CD14-positive monocyte (primary cell): Measurements from ENCODE around the gene SFMBT2. TPM values are rescaled to one million over a fixed set of nuclear protein-coding genes. Genes with fewer than 3 reads are reported as not detected.

Experiments
- DNase-seq, 3 donors: peaks; one replicate each; pipeline ENCODE4 v3.0.0-alpha.2; 2011 to 2022
- H2AFZ ChIP-seq: 2 replicates; pipeline ENCODE4 v1.6.0; 2012; ENCODE audit warnings: mild to moderate bottlenecking, low read depth, low read length, inconsistent platforms; ENCODE audit not compliant: insufficient read depth, poor library complexity, severe bottlenecking
- H3K27ac ChIP-seq, 2 donors: 1 replicate in 1 of 2; 2 replicates in 1 of 2; pipeline ENCODE4 v1.5.1; 2012 to 2013; ENCODE audit warnings: low read length in 2 of 2, control low read depth in 1 of 2, inconsistent platforms in 1 of 2, low read depth in 1 of 2, mild to moderate bottlenecking in 1 of 2
- H3K27me3 ChIP-seq, 2 donors: one replicate each; pipeline versions ENCODE4 v1.6.0 to v1.6.1; 2011 to 2013; ENCODE audit warnings: low read length in 2 of 2; ENCODE audit not compliant: control insufficient read depth in 2 of 2, insufficient read depth in 2 of 2
- H3K36me3 ChIP-seq, 2 donors: replicated peaks in 1 of 2; 1 replicate in 1 of 2; 2 replicates in 1 of 2; pipeline versions ENCODE4 v1.5.1 to v1.6.1; 2012 to 2013; ENCODE audit warnings: low read length in 2 of 2, control low read depth in 1 of 2, inconsistent platforms in 1 of 2, mild to moderate bottlenecking in 1 of 2; ENCODE audit not compliant: insufficient read depth in 2 of 2, control insufficient read depth in 1 of 2
- H3K4me1 ChIP-seq, 2 donors: 1 replicate in 1 of 2; 2 replicates in 1 of 2; pipeline versions ENCODE4 v1.5.1 to v1.6.1; 2012 to 2013; ENCODE audit warnings: low read length in 2 of 2, control low read depth in 1 of 2, inconsistent platforms in 1 of 2, mild to moderate bottlenecking in 1 of 2, moderate library complexity in 1 of 2; ENCODE audit not compliant: insufficient read depth in 2 of 2, control insufficient read depth in 1 of 2
- H3K4me2 ChIP-seq: replicated peaks from 2 replicates; pipeline ENCODE3; 2012; ENCODE audit warnings: low read length, moderate library complexity, mild to moderate bottlenecking; ENCODE audit not compliant: poor library complexity, severe bottlenecking; ENCODE audit errors: extremely low read depth
- H3K4me3 ChIP-seq, 3 experiments: fragments of 200-600 bp in 1 of 3; sonication (generic) in 1 of 3; replicated peaks in 1 of 3; 1 replicate in 2 of 3; 2 replicates in 1 of 3; pipeline ENCODE4 v1.5.1; 2011 to 2013; ENCODE audit warnings: low read length in 3 of 3, mild to moderate bottlenecking in 3 of 3, control low read depth in 2 of 3, low read depth in 2 of 3, inconsistent platforms in 1 of 3, moderate library complexity in 1 of 3
- H3K79me2 ChIP-seq: 2 replicates; pipeline ENCODE4 v1.6.0; 2012; ENCODE audit warnings: mild to moderate bottlenecking, control low read depth, inconsistent platforms, low read length, moderate library complexity; ENCODE audit not compliant: insufficient read depth
- H3K9ac ChIP-seq: 2 replicates; pipeline ENCODE4 v1.6.0; 2017; ENCODE audit warnings: low read length, mild to moderate bottlenecking; ENCODE audit not compliant: insufficient read depth, poor library complexity, severe bottlenecking
- H3K9me3 ChIP-seq, 2 donors: replicated peaks in 1 of 2; 1 replicate in 1 of 2; 2 replicates in 1 of 2; pipeline versions ENCODE4 v1.5.1 to v1.6.1; 2012 to 2013; ENCODE audit warnings: low read length in 2 of 2, control low read depth in 1 of 2; ENCODE audit not compliant: control insufficient read depth in 1 of 2, insufficient read depth in 1 of 2
- H4K20me1 ChIP-seq: 2 replicates; pipeline ENCODE4 v1.6.0; 2012; ENCODE audit warnings: mild to moderate bottlenecking, low read length, control low read depth, moderate library complexity; ENCODE audit not compliant: insufficient read depth
- H3K27ac Mint-ChIP-seq, 7 donors: one replicate each; pipeline ENCODE4 v1.8.0; 2020; ENCODE audit warnings: mild to moderate bottlenecking in 7 of 7, mixed read lengths in 7 of 7, moderate library complexity in 6 of 7, inconsistent platforms in 2 of 7
- H3K27me3 Mint-ChIP-seq, 3 donors: one replicate each; pipeline ENCODE4 v1.8.0; 2021 to 2022; ENCODE audit warnings: low read depth in 3 of 3, mild to moderate bottlenecking in 3 of 3, mixed read lengths in 3 of 3, moderate library complexity in 3 of 3, inconsistent platforms in 1 of 3
- H3K36me3 Mint-ChIP-seq, 2 donors: one replicate each; pipeline ENCODE4 v1.8.0; 2020; ENCODE audit warnings: mixed read lengths in 2 of 2, inconsistent platforms in 1 of 2, mild to moderate bottlenecking in 1 of 2
- H3K4me1 Mint-ChIP-seq: one replicate; pipeline ENCODE4 v1.8.0; 2020; ENCODE audit warnings: mild to moderate bottlenecking, mixed read lengths
- H3K4me3 Mint-ChIP-seq, 2 donors: one replicate each; pipeline ENCODE4 v1.8.0; 2020; ENCODE audit warnings: mild to moderate bottlenecking in 2 of 2, mixed read lengths in 2 of 2, moderate library complexity in 1 of 2
- H3K9me3 Mint-ChIP-seq, 7 donors: one replicate each; pipeline ENCODE4 v1.8.0; 2020 to 2022; ENCODE audit warnings: mixed read lengths in 7 of 7, mild to moderate bottlenecking in 6 of 7, moderate library complexity in 6 of 7, inconsistent platforms in 2 of 7
- CTCF ChIP-seq: fragments of 200-600 bp; IDR thresholded peaks from one replicate; pipeline ENCODE4 v1.8.0; 2022; ENCODE audit warnings: antibody characterized with exemption, mild to moderate bottlenecking
- WGBS: methylation state at CpG from one replicate; pipeline ENCODE4 v1.1.5; 2013; ENCODE audit warnings: missing lambda C conversion rate; ENCODE audit not compliant: insufficient coverage; 5-methylcytosine and 5-hydroxymethylcytosine counted together
- intact Hi-C, 2 donors: fragments of 100-400 bp; cut with micrococcal nuclease; formaldehyde crosslinking; loops; one replicate each; pipeline versions ENCODE4 v1.15.0 to v1.15.1; 2023
- polyA minus RNA-seq: library from RNA; depleted of rRNA, polyadenylated mRNA; stranded (reverse); fragments of >200 nt; gene quantifications from 2 replicates; pipeline ENCODE4 v1.2.3, GENCODE V29; 2012
- polyA plus RNA-seq, 3 donors: library from polyadenylated mRNA; depleted of rRNA in 1 of 3; unstranded in 2 of 3; stranded (reverse) in 1 of 3; fragments of 300-500 nt in 2 of 3; fragments of >200 nt in 1 of 3; fragmentation: Illumina TruSeq in 2 of 3; gene quantifications; 1 replicate in 2 of 3; 2 replicates in 1 of 3; pipeline ENCODE4 v1.2.3, GENCODE V29; 2012 to 2021
- total RNA-seq, 12 experiments: library from RNA in 1 of 12; stranded (reverse) in 1 of 12; fragments of 120-200 nt in 1 of 12; gene quantifications; one replicate each; pipeline ENCODE4 v1.2.4 and lab custom pipeline; 2013 to 2026; ENCODE audit warnings: mixed read lengths in 6 of 12, inconsistent platforms in 1 of 12

Gene SFMBT2
- total RNA-seq (2013) = 9.0 TPM
- polyA plus RNA-seq (10 to 100 TPM in 1 of 3 donors, 1 to 10 TPM in 1, under 1 TPM in 1; 0.53 to 10.9 (median 1.6) TPM), polyA minus RNA-seq (6.1 and 7.6 TPM in 2 replicates), total RNA-seq (lab: John Stamatoyannopoulos, UW) (58.7 to 274 (median 101) reads per million in 11 experiments)

- Histone ChIP-seq H3K9me3 (no peaks in the 10 kb centered on the region), H3K27ac (no peak within 1 kb of the TSS), H3K4me2 (peak within 1 kb of the TSS; percentile 98), H4K20me1 (no peaks in the 10 kb centered on the region), H3K27me3 (peaks cover 17 to 39% of the 10 kb centered on the region in 2 donors), H3K36me3 (no peaks in the 10 kb centered on the region), H3K4me1 (peaks cover 49 to 61% of the 10 kb centered on the region in 2 donors), H3K9ac (peak within 1 kb of the TSS; percentile 71), H3K79me2 (peaks cover 51% of the 10 kb centered on the region), H2AFZ (peak within 1 kb of the TSS; percentile 85), H3K4me3 (peak within 1 kb of the TSS; percentile 76 to 91 (median 81))
- peak; percentile 60 to 70 (median 66) for DNase-seq
- Mint-ChIP-seq H3K4me1 (peaks cover 52% of the 10 kb centered on the region), H3K27me3 (peaks cover 31 to 63% (median 57%) of the 10 kb centered on the region in 3 donors), H3K4me3 (peak within 1 kb of the TSS; percentile 98), H3K9me3 (peaks cover 0 to 14% (median 5%) of the 10 kb centered on the region in 7 donors), H3K27ac (peak within 1 kb of the TSS; percentile 25 to 88 (median 58)), H3K36me3 (peaks cover 0 to 4% of the 10 kb centered on the region in 2 donors)
- TF ChIP-seq CTCF = no peak
- intact Hi-C loops = loop anchor here (5.0 to 10.0 kb wide), 6 partner anchors 146 to 746 kb away; no protein-coding TSS in a partner anchor
- WGBS = under 1% methylated on average over 52 of the region's 66 CpGs
Observed at GRCh38 chr10:7410862-7411670, at the start of gene SFMBT2. Gene SFMBT2 (minus strand): TSS chr10:7411034. CDS start chr10:7381898, 29,136 bp downstream.

GRCh38 chr10:7460006-7460405 lies 49.2 kb upstream of the SFMBT2 start:
- WGBS = 97% methylated on average over 3 of the region's 6 CpGs
- Histone ChIP-seq H3K4me3 (no peak overlapping the region), H3K27ac (no peak overlapping the region), H2AFZ (no peak overlapping the region), H3K4me2 (no peak overlapping the region), H3K4me1 (peaks cover 20 to 21% of the 10 kb centered on the region in 2 donors), H3K9ac (no peak overlapping the region), H3K9me3 (no peaks in the 10 kb centered on the region), H4K20me1 (no peaks in the 10 kb centered on the region), H3K79me2 (no peaks in the 10 kb centered on the region), H3K27me3 (no peaks in the 10 kb centered on the region), H3K36me3 (no peaks in the 10 kb centered on the region)
- peaks cover 0 to 3% (median 0%) of the 10 kb centered on the region in 7 donors for H3K9me3 Mint-ChIP-seq
- peak overlapping the region in 1 of 7 donors; percentile 42 for H3K27ac Mint-ChIP-seq
- intact Hi-C loops = no loop called here
- no peaks in the 10 kb centered on the region for H3K36me3 Mint-ChIP-seq
- H3K27me3 Mint-ChIP-seq = peaks cover 0 to 5% (median 0%) of the 10 kb centered on the region in 3 donors
- no peak for TF ChIP-seq CTCF
- H3K4me1 Mint-ChIP-seq = peaks cover 27% of the 10 kb centered on the region
- DNase-seq = no peak
- H3K4me3 Mint-ChIP-seq = no peak overlapping the region
